ENCODE measurements around the gene SMC1A. TPM values are rescaled to one million over a fixed set of nuclear protein-coding genes. Genes with fewer than 3 reads are reported as not detected.

SMC1A gene
- total RNA-seq, 1 experiment from 2014 or later: 102 TPM

GRCh38 chrX:53362449-53362848 is 60.0 kb downstream of the SMC1A start:
- BruUV-seq (replicated peaks): no TSS peak
- CTCF ChIA-PET: no interaction called here

GRCh38 chrX:53357799-53358530 is 64.5 kb downstream of the SMC1A start:
- H3K27me3 Mint-ChIP-seq (ENCODE audit: insufficient read depth, unreplicated experiment): no peaks in the 10 kb centered on the region
- no peak overlapping the region for H3K4me3 Mint-ChIP-seq (ENCODE audit: unreplicated experiment)
- Histone ChIP-seq H3K9me3 (no peaks in the 10 kb centered on the region), H3K27me3 (replicated peaks; ENCODE audit: control insufficient read depth, insufficient read depth, low read length) (no peaks in the 10 kb centered on the region), H3K4me1 (no peaks in the 10 kb centered on the region), H3K4me3 (ENCODE audit: low read depth, low read length) (no peak overlapping the region), H3K36me3 (ENCODE audit: control insufficient read depth, insufficient read depth, low read length) (no peaks in the 10 kb centered on the region)
- no peak for TF ChIP-seq CTCF (IDR thresholded peaks at IDR 0.05; ENCODE audit: insufficient read depth in 1 of 2, low read depth in 1 of 2, low read length in 1 of 2, severe bottlenecking in 1 of 2, unreplicated experiment in 1 of 2)
- H3K36me3 Mint-ChIP-seq (ENCODE audit: insufficient read depth, unreplicated experiment): no peaks in the 10 kb centered on the region
- intact Hi-C loops (cut with micrococcal nuclease; ENCODE audit: unreplicated experiment): no loop called here
- BruUV-seq (replicated peaks): no TSS peak
- DNase-seq: no peak
- no peaks in the 10 kb centered on the region for H3K9me3 Mint-ChIP-seq (ENCODE audit: unreplicated experiment)
- ChIA-PET CTCF (no interaction called here), POLR2A (no interaction called here)
- H3K4me1 Mint-ChIP-seq (ENCODE audit: low read depth, unreplicated experiment): no peaks in the 10 kb centered on the region
- H3K27ac Mint-ChIP-seq (ENCODE audit: unreplicated experiment): no peak overlapping the region

More at GRCh38 chrX:53362449-53362848, 60.0 kb downstream of the SMC1A start:
- H3K27me3 ChIP-seq (replicated peaks; ENCODE audit: control insufficient read depth, insufficient read depth, low read length): no peaks in the 10 kb centered on the region
- no peaks in the 10 kb centered on the region for H3K4me1 ChIP-seq
- H3K9me3 Mint-ChIP-seq (ENCODE audit: unreplicated experiment): no peaks in the 10 kb centered on the region
- intact Hi-C loops (cut with micrococcal nuclease; ENCODE audit: unreplicated experiment): no loop called here
- no peaks in the 10 kb centered on the region for H3K27me3 Mint-ChIP-seq (ENCODE audit: insufficient read depth, unreplicated experiment)
- no peak overlapping the region for H3K4me3 ChIP-seq (ENCODE audit: low read depth, low read length)
- no peak for TF ChIP-seq CTCF (IDR thresholded peaks at IDR 0.05; ENCODE audit: insufficient read depth in 1 of 2, low read depth in 1 of 2, low read length in 1 of 2, severe bottlenecking in 1 of 2, unreplicated experiment in 1 of 2)
- POLR2A ChIA-PET: no interaction called here
- no peaks in the 10 kb centered on the region for H3K9me3 ChIP-seq
- no peak overlapping the region for H3K4me3 Mint-ChIP-seq (ENCODE audit: unreplicated experiment)
- H3K27ac Mint-ChIP-seq (ENCODE audit: unreplicated experiment): no peak overlapping the region
- H3K36me3 Mint-ChIP-seq (ENCODE audit: insufficient read depth, unreplicated experiment): no peaks in the 10 kb centered on the region
- H3K4me1 Mint-ChIP-seq (ENCODE audit: low read depth, unreplicated experiment): no peaks in the 10 kb centered on the region
- DNase-seq: no peak
- H3K36me3 ChIP-seq (ENCODE audit: control insufficient read depth, insufficient read depth, low read length): no peaks in the 10 kb centered on the region

- H3K4me3 Mint-ChIP-seq (ENCODE audit: unreplicated experiment): no peak overlapping the region
- no peak overlapping the region for H3K27ac Mint-ChIP-seq (ENCODE audit: unreplicated experiment)
- H3K9me3 Mint-ChIP-seq (ENCODE audit: unreplicated experiment): no peaks in the 10 kb centered on the region
- no peaks in the 10 kb centered on the region for H3K27me3 Mint-ChIP-seq (ENCODE audit: insufficient read depth, unreplicated experiment)
- ChIA-PET CTCF (no interaction called here), POLR2A (no interaction called here)
- Histone ChIP-seq H3K4me3 (ENCODE audit: low read depth, low read length) (no peak overlapping the region), H3K27me3 (replicated peaks; ENCODE audit: control insufficient read depth, insufficient read depth, low read length) (no peaks in the 10 kb centered on the region), H3K36me3 (ENCODE audit: control insufficient read depth, insufficient read depth, low read length) (no peaks in the 10 kb centered on the region), H3K4me1 (no peaks in the 10 kb centered on the region), H3K9me3 (no peaks in the 10 kb centered on the region)
- peak in 1 of 2 experiments; percentile 33 for DNase-seq
- H3K4me1 Mint-ChIP-seq (ENCODE audit: low read depth, unreplicated experiment): no peaks in the 10 kb centered on the region
- intact Hi-C loops (cut with micrococcal nuclease; ENCODE audit: unreplicated experiment): no loop called here
- no peak for TF ChIP-seq CTCF (IDR thresholded peaks at IDR 0.05; ENCODE audit: insufficient read depth in 1 of 2, low read depth in 1 of 2, low read length in 1 of 2, severe bottlenecking in 1 of 2, unreplicated experiment in 1 of 2)
- no peaks in the 10 kb centered on the region for H3K36me3 Mint-ChIP-seq (ENCODE audit: insufficient read depth, unreplicated experiment)
- BruUV-seq (replicated peaks): no TSS peak
Measured at GRCh38 chrX:53356186-53356585, 66.3 kb downstream of the SMC1A start.
